HG02970 (cell line): ENCODE results near the gene SH2D3A.
A peak's percentile ranks its signal among the peaks of the same experiment; 100 is the strongest.
"Not testable (repeated sequence)": the region's sequence is repeated elsewhere in the genome, so short reads cannot be mapped to it uniquely, and the experiment has no call there.

Experiments
- ATAC-seq: cut with Tn5 transposase; IDR thresholded peaks from one replicate; pipeline ENCODE4 v1.9.1; 2021; ENCODE audit warnings: mild to moderate bottlenecking, moderate library complexity, moderate number of reproducible peaks; ENCODE audit not compliant: unreplicated experiment, low FRiP score

SH2D3A gene

DNA sequence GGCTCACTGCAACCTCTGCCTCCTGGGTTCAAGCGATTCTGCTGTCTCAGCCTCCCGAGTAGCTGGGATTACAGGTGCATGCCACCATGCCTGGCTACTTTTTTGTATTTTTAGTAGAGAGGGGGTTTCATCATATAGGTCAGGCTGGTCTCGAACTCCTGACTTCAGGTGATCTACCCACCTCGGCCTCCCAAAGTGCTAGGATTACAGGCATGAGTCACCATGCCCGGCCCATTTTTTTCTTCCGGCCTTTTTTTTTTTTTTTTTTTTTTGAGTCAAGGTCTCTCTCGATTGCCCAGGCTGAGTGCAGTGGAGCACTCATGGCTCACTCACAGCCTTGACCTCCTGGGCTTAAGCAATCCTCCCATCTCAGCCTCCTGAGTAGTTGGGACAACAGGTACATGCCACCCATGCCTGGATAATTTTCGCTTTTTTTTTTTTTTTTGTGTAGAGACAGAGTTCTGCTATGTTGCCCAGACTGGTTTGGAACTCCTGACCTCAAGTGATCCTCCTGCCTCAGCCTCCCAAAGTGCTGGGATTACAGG is 4.9 kb downstream of the SH2D3A start:
- not testable (repeated sequence) for ATAC-seq

DNA sequence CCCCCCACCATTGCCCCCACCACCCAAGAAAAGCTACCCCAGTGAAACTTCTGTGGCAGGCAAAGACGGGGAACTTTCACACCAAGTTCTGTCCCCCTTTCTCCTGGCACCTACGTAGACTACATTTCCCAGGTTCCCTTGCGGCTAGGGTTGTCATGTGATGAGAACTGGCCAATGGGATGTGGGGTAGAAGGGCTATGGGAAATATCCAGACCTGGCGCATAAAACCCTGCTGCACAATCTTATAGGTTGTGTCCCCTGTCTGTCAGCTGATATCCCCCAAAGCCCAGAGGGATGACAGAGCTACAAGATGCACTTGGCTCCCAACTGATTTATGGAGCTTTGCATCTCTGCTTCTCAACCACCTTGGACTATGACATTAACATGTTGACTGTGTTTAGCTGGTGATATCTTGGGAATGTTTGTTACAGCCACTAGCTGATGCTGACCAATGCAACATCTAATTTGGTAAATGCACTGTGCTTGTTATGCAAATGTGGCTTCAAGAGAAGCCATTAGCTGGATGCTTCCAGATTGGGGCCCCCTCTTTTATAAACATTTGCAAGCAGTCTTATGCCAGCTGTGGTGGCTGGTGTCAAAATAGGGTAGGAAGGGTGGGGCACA is 6.1 kb downstream of the SH2D3A start:
- ATAC-seq = no peak

DNA sequence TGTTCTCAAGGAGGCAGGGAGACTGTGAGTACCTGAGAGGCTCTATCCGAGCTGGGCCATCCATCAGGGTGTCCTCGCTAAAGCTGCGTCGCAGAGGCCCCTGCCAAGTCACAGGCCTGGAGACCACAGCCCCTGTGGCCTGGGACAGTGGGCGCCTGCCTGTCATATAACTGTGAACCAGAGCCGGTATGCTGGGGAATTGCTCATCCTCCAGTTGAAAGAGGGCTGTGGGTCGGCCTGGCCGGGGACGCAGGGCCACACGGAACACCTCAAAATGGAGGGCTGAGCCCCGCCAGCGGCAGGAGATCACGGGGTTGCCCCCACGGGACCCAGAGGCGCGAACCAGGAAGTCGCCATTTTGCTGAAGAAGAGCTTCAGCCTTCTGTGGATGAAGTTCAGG is 6.6 kb downstream of the SH2D3A start:
- ATAC-seq = no peak

DNA sequence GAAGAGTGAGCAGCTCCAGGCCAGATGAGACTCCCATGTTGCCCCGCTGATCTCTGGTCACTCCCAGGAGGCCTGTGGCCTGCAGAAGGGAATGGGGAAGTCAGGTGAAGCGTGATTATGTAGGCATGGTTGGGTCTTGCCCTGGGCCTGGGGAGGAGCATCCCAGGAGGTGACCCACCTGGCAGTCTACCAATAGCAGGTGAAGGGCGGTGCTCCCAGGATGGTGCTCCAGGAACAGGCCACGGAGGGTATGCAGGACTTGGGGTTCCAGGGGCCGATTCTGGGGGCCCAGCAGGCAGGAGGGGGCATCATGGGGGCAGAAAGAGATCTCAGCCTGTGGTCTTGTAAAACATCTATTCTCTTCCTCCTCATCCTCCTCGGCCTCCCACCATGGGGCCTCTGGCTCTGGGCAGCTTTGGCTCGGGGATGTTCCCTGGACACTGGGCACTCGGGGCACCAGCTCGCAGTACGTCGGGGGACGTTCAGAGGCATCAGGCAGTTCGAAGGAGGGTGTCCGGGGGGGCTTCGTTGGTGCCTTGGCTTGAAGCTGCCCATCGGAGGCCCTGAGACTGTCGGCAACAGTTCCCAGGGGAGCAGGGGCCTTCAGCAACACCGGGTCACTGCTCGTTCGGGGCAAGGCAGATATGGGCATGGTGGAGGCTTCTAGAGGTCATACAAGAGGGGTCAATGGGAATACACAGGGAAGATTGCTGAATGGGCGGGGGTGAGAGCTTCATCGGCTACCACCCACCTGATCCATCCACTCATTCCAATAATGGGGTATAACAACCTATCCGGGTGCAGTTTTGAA is 12.4 kb downstream of the SH2D3A start:
- ATAC-seq = no peak

DNA sequence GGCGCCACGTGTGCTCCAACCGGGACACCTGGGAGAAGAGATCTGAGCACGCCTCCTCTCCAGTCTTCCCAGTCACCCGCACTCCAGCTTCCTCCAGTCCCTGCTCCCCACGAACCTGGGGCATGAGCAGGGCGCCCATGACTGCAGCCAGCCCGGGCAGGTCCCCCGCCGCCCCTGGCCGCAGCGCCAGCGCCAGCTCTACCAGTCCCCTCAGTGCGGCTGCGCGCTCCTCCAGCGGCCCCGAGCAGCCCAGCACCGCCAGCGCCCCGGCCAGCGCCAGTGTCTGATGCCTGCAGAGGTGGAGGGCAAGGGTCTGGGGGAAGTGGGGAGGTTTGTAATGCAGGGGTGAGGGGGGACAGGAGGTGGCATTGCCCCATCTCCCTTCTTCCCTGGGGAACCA is 13.1 kb downstream of the SH2D3A start:
- ATAC-seq = no peak

DNA sequence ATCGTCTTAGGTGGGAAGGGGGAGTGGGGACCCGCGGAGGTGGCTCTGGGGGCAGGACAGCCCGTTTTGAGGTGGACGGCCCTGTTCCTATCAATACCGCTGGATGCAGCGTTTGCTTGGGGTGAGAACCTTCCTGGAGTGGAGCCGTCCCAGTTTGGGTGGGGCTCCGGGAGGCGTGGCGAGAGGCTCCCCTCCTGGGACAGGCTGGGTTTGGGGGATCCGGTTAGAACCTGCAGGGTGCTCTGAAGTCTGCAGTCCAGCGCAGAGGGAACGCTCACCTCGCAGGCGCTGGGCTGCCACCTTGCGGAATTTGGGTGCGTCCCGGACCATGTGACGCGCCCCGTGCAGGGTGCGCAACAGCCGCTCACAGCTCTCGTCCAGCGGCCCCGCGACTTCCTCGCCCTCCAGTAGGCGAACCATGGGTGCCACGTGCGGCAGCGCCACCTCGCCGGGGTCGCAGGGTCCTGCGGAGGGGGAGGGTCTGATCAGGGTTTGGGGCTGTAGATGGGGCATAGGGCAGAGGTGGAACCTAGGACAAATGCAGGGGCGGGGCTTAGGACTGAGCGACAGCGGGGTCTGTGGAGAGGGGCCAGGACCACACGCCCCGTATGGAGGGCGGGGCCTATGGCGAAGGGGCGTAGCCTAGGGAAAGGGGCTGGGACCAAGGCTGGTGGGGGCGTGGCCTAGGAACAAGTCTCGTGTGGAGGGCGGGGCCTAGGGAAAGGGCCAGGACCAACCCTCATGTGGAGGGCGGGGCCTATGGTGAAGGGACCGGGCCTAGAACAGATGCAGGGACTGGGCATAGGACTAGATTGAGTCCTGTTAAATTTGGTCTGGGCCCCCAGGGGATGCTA is 13.8 kb downstream of the SH2D3A start:
- peak; percentile 69 for ATAC-seq

DNA sequence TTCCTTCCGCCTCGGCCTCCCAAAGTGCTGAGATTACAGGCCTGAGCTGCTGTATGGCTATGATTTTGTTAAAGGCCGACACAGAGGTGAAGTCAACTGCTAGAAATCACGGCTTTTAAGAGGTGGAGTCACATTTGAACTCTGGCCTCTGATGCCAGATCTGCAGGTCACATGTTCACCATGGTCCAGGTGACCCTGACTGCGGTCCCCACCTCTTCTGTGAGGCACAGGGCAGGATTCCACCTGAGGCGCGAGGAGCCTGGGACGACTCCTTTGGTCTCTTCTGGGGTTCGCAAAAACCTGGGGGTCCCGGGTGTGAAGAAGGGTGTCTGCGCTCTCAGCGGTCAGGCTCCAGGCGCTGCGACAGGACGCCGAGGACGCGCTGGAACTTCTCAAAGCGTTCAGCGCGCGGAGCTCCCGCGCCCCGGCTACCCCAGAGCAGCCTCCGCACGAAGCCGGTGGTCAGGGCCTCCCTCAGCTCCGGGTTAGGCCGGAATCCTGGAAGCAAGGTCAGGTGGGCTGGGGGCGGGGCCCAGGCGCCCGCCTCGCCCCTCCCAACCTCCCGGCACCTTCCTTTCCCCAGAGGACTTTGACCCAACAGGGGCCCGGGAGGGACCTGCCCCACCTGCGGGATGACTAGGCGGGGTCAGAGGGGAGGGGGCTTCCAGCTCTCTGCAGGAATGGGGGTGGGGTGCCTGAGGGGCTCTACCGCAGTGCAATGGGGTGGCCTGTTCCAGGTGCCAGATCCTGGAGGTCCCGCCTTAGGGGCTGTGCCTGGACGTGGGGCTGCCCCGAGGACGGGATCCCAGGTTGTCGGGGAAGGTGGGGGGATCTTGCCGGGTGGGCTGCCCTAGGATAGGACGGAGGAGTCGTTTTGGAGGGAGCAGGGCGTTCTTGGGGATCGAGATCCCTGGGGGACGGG is 14.7 kb downstream of the SH2D3A start:
- ATAC-seq = no peak

DNA sequence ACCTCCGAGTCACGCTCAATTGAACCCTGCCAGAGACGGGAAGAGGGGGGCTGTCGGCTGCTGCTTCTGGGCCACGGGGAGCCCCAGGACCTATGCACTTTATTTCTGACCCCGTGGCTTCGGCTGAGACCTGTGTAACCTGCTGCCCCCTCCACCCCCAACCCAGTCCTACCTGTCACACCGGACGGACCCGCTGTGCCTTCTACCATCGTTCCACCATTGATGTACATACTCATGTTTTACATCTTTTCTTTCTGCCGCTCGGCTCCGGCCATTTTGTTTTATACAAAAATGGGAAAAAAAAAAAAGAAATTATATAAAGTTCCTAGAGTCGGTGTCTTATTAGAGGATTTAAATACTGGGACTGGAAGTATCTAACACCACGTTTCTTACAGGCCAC is 16.0 kb downstream of the SH2D3A start:
- ATAC-seq = no peak

DNA sequence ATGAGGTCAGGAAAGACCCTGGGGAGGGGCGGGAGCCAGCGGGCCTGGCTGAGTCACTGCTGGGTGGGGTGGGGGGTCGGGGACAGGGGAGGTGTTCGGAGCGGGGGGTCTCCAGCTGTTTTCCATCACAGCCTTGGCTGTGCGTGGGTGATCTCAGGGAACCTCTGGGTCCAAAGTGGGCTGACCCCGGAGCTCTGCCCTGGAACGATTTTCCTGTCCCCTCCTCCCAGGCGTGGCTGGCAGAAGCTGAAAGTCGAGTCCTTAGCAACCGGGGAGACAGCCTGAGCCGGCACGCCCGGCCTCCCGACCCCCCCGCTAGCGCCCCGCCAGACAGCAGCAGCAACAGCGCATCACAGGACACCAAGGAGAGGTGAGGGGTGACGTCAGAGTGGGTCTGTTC is 17.2 kb downstream of the SH2D3A start:
- ATAC-seq = no peak

DNA sequence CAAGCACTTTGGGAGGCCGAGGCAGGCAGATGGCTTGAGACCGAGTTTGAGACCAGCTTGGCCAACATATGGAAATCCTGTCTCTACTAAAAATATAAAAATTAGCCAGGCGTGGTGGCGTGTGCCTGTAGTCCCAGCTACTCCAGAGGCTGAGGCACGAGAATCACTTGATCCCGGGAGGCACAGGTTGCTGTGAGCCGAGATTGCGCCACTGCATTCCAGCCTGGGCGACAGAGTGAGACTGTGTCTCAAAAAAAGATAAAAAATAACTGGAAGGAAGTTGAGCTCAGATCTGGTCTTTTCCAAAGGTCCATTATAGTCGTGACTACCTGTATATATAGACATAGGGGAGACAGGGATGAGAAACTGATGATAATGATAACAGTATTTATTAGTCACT is 18.7 kb downstream of the SH2D3A start:
- not testable (repeated sequence) for ATAC-seq

DNA sequence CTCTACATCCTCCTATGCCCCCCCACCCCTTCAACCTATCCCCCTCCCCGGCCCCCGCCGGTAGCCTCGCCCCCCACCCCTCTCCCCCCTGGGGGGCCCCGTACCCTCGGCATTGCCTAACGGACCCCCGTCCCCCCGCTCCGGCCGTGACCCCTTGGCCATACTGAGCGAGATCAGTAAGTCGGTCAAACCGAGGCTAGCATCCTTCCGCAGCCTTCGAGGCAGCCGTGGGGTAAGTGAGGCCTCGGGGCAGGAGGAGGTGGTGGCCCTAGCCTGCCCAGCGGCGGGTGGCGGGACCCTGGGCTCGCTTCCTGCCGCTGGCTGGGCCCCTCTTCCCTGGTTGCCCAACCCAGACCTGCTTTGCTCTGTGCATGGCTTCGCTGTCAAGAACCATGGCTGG is 21.3 kb downstream of the SH2D3A start:
- ATAC-seq = no peak

DNA sequence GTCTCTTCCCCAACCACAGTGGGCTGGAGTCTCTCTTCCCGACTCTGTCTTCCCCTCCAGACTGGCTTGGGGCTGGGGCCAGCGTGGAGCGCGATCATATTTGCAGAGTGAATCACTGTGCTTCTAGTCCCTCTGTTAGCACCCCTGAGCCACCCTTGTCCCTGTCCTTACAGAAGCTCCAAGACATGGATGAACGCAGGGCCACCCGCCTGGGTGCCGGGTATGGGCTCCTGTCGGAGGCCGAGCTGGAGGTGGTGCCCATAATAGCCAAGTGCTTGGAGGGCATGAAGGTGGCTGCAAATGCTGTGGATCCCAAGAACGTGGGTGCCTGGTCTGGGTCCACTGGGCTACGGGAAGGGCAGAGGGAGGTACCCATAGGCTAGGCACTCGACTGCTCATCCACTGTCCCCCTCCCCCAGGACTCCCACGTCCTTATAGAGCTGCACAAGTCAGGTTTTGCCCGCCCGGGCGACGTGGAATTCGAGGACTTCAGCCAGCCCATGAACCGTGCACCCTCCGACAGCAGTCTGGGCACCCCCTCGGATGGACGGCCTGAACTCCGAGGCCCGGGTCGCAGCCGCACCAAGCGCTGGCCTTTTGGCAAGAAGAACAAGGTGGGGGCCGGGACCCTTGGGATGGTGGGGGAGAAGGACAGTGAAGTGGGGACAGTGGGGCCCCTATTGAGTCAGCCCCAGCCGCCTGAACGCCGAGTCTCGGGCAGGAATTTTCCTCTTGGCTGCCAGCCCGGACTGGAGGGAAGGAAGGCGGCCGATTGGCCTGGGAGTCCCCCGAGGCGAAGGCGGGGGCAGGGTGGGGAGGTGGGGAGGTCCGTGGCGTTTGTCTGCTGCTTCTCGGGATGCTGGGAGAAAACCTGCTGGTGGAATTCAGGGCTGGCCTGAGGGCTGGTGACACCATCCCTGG is 22.6 kb downstream of the SH2D3A start:
- no peak for ATAC-seq

DNA sequence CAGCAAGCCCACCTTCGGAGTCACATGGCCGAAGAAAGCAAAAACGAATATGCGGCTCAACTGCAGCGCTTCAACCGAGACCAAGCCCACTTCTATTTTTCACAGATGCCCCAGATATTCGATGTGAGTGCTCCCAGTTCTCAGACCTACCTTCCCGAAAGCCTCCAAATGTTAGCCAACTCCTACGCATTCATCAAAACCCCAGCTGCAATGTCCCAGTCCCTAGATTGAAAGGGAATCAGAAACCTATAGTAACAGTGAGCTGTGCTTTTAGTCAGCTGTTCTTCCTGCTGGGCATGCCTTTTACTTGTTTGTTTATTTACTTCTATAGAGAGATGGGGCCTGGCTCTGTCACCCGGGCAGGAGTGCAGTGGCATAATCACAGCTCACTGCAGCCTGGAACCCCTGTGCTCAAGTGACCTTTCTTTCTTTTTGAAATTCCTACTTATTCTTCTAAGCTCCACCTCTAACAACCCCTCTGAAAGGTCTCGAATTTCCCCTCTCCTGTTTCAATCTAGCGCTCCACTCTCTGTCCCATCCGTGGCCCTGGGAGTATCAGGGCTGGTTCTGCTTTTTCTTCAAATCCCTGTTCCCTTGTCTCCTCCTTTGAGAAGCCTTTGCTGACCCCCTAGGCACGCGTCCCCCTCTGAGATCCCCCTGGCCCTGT is 23.4 kb downstream of the SH2D3A start:
- no peak for ATAC-seq

DNA sequence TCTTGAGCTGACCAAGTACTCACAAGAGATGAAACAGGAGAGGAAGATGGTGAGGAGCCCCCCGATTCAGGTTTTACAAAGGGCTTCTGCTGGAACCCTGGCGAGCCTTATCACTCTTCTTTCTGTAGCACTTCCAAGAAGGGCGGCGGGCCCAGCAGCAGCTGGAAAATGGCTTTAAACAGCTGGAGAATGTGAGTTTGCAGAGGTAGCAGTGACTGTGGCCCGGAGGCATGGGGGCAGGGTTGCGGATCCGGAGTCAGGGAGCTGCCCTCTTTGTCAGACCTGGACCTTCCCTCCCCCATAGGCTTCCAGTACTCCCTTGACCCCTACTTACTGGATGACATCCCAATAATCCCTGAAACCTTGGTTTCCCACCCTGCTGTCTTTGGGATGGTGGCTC is 24.2 kb downstream of the SH2D3A start:
- no peak for ATAC-seq

DNA sequence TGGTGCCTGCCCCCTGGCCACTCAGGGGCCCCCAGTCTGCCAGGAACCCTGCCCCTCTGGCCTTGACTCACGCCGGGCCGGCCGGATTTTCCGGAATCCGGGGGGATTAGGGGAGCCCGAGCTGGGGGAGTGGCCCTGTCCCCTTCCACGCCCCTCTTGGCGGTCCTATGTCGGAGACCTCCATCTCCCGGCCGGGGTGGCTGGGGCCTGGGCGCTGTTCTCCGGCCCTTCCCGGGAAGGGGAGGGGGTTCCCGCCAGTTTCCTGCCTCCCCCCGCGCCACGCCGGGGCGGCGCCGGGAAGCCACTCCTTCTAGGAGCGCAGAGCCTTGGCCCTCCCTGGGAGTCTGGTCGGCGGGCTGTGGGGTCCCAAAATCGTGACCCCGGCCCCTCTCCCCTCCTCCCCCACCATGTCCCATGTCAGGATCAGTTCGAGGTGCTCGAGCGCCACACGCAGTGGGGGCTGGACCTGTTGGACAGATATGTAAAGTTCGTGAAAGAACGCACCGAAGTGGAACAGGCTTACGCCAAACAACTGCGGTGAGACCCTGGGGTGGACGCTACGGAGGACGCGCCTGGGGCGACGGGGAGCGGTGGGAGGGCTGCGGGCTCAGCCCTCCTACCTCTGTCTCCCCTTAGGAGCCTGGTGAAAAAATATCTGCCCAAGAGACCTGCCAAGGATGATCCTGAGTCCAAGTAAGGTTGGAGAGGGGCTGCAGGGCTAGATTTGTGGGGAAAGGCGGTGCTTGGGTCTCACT is 26.5 kb downstream of the SH2D3A start:
- no peak for ATAC-seq

DNA sequence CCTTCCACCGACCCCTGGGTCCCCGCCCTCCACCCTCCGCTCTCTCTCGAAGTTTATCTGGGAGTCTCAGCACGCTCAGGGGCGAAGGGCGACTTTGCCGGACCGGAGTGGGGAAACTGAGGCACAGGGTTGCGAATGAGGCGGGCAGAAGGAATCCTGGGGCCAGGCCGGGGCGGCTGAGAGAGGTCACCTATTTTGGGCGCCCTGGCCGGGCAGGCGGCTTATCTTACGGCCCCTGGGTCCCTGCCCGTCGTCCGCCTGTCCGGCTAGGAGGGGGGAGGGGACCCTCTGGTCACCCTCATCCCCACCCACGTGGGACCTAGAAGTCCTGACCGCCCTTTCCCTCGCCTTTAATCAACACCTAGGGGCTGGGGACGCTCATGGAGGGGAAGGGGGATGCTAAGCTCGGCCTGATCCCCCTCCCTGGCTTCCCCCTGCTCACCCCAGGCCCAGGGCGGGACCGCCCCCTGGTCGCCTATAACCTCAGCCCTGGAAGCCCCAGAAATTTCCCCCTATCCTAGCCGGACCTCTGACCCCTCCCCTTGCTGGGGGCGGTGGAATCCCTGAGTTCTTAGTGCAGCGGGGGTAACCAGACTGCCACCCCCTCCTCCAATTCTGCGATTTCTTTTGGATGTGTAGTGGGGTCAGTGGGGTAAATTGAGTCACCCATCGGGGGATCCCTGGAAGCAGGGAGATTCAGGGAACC is 27.2 kb downstream of the SH2D3A start:
- ATAC-seq = no peak

DNA sequence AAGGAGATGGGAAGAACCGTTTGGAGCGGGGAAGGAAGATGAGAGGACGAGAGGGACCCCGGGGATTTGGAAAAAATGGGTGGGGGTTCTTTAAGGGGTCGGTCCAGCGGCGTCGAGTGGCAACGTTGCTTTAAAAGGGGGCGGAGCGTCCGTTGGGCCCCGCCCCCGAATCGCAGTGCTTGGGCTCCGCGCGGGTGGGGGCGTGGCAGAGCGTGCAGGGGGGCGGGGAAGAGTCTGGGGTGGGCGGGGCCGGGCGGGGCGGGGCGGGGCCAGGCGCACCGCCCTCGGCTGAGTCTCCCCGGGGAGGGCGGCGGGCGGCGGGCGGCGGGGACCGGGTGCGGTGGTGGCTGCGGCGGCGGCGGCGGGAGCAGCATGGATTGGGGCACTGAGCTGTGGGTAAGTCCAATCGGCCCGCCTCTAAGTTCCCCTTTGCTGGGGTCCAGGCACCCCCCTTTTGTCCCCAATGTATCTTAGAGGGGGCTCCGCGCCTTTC is 27.8 kb downstream of the SH2D3A start, which contains the start of gene TRIP10:
Gene TRIP10 (plus strand): TSS at position 291 of the 493 bp plus-strand sequence. CDS start 82 bp downstream, at position 373.
- ATAC-seq = no peak
